ENCODE measurements around the gene SV2C.
A peak's percentile ranks its signal among the peaks of the same experiment; 100 is the strongest.

The SV2C gene

DNA sequence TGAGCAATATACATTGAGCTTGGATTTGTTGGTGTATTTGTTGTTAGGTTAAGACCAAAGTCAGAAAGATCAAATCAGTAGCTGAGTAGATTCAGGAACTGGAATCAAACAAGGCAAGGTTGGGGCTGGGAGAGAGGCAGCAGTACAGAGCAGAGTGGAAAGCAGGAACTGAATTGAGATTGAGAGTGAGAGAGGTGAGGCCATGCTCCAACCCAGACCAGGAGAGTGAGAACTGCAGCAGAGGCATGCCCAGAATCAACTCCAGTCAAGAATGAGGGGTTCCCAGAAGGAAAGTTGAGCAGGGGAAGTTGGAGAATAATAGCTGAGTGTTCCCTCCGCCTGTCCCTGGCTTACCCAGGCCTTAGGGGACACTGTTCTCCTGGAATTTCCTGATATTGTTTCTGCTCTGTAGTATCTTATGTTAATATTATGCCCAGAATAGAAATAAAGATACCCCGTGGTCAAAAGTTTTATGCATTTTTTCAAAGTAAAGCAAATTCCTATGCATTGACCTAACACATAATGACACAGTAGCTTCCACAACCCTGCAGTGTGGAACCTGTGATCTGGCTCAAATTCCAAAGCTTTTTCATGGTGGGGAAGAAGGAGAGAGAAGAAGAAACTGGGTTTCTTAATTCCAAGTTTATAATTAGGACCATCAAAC is 82.7 kb downstream of the SV2C start:
- no peak for DNase-seq

DNA sequence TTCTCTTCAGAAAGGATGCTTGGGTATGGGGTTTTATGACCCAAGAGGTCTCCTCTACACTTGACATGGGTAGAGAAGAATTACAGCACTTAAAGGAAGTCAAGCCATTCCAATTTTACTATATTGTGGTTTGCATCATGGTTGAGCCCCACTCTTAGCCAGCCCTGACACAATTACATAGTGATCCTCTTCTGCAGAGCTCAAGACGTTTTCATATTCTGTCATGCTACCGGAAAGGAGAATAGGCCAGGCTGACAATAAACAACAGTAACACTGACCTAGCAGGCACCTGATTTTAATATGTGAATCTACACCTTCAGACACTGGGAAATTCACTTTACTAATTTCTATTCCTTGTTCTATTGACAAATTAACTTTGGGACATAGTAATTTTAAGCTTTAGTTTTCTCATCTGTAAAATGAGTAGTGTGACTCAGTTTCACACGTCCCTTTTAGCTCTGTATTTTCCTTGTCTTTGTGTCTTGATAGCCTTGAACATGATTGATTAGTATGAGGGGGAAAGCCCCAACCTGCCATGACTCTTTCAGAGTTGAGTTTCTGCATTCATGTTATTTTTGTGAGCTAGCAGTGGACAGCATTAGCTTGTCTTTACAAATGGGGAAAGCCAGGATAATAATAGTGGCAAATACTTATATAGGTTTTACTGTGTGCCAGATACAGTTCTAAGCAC is 83.8 kb downstream of the SV2C start:
- DNase-seq, result no peak

DNA sequence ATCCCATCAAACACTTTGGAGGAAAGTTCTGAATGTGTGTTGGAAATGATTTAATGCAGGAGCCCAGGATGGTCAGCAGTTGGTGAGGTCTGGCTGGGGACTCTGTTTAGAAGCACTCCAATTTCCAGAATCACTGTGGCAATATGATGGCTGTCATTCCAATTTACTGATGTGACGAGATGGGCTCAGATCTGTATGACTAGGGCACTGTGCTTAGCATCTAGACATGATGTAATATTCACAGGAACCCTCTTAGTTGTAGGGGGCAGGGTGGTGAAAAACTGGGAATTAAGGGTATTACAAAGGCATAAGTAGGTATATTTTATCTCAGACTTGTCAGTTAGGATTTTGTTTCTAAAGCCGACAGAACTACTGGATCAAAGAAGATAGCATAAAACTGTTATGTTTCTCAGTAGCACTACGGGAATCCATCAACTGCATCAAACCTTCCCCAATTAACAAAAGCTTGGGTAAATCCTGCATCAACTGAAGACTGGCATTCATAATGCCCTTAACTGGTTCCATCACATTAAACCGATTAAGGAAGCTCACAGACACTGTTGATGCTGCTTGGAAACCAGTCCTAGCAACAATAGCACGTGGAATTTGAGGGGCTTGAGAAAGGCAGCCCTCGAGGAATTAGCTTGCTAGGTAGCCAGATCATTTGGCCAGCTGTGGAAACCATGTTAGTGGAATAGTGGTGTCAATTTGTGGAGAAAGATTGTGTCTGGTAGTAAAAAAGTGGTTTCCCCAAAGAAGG is 86.1 kb downstream of the SV2C start:
- no peak for DNase-seq

DNA sequence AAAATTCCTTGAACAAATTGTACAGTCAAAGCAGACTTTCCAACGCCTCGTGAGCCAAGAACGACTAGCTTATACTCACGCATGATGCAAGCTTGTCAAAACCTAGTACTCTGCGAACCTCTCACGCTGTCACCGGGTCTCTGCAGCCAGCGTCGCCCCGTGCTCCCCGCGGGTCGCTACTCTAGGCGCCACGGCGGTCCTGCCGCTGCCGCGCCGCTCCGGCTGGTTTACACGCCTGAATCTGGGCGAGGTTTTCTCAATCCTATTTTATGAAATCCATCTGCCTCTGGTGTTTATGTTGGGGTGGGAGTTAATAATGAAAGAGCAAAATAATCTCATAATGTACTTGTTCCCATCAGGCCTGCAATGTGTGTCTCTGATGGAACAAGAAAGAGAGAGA is 90.9 kb downstream of the SV2C start:
- no peak for DNase-seq

DNA sequence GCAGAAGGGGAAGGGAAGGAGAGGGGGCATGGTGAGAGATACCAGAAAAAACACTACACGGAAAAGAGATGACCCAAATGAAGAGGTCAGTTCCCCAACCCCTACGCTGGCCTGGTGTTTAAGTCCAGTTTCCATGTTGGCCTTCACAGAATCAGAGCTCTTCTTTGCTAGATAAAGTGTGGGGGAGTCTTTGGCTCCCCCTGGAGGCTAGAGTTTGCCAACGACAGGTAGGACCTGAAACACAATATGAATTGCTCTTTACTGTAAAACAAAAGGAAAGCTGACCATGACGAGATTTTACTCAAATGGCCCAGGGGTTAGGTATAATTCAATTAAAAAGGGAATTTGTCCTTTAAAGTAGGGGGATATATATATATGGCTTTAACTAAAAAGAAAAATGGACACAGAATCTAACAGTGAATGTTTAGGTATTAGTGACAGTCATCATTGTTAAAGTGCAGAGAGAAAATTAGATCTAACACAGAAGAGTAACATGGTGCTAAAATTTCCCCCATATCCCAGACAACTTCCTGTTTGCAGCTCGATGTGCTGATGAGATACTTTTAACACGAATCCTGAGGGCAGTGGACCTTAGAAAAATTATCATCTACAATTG is 92.0 kb downstream of the SV2C start:
- peak; percentile 44 for DNase-seq

DNA sequence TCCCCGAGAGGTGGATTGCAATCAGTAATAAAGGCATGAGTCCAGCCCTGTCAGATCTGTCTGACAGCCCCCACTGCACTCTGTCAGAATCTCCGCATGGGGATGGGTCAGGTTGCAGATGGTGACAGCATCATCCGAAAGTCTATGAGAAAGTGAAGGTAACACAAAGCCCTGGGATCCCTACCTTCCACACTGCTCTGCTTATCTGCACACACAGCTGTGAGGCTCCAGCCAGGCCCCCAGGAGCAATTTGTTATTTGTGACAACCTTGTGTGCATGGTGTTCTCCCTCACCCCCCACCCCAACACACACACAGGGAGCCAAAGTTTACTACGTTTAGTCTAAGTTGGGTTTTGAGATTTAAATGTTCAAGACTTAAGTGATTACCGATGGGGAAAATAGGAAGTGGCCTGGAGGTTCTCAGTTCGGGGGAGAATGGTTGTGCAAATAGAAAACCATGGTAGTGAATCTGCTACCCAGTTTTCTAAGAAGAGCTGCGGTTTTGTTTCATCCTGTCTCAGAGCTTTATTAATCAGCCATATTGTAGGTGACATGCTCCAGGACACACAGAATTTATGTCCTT is 92.7 kb downstream of the SV2C start:
- no peak for DNase-seq

DNA sequence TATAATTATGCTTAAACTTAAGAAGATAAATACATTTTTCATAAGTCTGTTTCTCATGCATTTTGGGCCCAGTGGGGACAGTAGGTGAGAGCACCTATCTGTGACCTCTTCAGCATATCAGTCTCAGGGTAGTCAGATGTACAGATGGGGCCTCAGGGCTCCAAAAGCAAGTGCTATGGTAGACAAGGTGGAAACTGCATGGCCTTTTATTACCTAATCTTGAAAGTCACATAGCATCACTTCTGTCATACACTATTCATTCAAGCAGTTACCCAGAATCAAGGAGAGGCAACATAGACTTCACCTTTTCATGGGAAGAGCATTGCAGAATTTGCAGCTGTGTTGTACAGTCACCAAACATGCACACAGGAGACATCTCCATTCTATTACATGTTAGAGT is 94.8 kb downstream of the SV2C start:
- no peak for DNase-seq

DNA sequence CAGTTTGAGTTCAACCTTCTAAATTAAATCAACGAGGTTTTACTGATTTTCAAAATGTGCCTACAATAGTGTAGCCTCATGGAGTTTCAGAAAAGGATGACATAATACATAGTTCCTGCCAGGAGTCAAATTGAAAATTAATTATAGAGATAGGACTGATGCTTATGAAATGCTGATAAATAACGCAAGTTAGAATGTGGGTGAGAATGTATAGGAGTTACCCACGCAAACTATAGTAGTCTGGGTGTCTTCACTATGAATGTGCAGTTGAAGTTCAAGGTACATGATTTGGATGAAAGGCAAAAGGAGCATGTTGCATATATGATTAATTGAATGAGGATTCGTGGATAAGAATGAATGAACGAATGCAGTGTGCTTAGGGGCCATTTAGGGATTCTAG is 95.7 kb downstream of the SV2C start:
- DNase-seq, result no peak

DNA sequence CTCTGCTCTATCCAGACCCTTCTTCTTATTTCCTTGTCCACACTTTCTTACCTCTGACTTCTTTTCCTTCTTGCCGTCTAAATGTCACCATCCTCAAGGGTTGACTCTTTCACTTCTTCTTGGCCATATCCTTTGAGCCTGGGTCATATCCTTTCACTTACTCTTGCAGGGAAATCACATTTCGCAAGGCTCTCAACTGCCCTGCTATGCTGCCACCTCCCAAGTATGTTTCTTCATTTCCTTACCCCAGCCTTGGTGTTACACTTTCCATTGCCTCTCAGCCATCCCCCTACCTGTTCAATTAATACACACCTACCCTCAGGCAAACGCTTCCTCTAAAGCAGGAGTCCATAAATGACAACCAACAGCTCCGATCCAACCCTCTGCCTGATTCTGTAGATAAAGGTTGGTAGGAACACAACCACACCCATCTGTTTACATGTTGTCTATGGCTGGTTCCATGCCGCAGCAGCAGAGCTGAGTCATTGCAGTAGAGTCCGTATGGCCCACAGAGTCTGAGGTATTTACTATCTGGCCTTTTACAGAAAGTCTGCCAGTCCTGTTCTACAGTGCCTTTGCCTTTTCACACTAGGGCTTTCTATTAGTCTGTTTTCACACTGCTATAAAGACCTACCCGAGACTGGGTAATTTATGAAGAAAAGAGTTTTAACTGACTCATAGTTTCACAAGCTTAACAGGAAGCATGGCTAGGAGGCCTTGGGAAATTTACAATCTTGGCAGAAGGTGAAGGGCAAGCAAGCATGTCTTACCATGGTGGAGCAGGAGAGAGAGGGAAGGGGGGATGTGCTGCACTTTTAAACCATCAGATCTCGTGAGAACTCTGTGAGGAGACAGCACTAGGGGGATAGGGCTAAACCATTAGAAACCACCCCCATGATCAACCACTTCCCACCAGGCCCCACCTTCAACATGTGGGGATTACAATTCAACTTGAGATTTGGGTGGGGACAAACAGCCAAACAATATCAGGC is 97.9 kb downstream of the SV2C start:
- no peak for DNase-seq

DNA sequence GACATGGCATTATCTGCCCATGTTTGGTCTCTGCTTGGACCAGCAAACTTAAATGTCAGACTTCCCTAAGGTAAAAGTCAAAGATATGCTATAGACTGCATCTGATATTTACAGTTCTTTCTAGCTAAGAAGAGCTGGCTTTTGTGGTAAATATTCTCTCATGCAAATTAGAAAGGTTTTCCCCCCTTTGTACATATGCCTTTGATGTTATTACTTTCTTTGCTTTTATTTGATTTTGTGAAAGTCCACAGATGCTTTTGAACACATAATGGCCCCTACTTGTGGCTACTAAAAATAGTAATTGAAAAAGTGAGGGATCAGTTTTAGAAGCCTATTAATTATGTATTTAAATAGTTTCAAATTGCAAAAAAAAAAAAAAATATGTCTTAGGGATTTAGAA is 104.2 kb downstream of the SV2C start:
- DNase-seq, result no peak

DNA sequence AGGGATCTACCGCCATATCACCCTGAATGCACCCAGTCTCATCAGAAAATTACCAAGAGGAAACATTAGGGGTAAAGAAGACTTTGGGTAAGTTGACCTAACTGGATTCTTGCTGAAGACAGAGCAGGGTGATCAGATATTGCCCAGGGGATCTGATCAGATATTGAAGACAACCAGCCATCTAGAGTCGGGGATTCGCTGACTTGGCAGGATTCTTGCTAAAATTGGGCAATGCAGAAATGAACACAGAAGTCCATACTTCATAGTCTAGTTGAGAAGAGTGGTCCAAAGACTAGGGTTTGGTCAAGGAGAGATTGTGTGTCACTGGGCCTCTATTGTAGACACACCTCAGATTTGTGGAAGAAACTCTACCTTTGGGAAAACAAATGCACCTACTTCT is 107.2 kb downstream of the SV2C start:
- no peak for DNase-seq

DNA sequence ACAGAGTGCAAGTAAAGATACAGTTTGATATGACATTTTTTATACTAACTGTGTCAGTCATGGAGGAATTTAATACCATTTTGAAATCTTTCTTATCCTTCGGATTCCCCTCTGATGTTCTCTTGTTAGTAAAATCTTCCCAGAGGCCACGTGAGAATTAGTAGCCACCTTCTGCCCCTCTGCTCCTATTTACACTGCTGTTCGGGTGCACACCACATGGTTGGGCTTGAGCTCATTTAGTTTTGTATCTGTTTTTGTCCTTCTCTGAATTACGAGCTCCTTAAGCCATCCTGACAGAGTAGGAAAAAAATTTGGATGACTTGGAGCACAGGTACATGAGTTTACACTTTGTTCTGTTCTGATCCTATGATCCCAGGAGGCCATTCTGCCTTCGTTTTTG is 109.7 kb downstream of the SV2C start:
- DNase-seq, result no peak

DNA sequence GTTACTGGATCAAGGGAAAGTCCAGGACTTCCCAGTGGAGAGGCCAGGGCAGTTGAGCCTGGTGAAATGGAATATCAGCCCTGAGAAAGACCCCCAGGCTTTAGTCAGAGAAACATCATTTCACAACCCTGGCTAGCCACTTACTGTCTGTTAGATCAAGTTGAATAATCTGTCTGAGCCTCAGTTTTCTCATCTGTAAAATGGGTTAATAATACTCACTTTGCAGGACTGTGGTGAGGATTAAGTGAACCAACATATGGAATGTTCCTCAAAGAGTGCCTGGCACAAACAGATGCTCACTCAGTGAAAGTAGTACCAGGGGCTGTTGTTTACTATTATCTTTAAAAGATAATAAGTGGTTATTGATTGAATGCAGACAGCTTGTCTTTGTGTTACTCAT is 110.5 kb downstream of the SV2C start:
- no peak for DNase-seq

DNA sequence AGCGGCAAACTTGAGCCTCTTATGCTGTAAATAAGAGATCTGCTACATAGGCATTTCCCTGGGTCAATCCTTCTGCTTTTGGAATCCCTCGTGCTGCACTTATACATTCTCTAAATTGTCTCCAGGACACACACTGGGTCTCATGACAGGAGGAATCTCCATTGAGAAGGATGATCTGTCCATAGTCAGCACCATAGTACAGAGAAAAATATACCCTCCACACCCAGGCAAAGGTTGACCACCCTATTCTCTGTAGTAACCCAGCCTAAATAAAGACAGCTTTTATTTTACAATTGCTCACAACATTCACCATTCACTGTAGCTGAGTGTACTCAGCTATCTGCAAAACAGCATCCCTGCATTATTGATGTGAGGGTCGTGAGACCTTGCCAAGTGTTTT is 111.2 kb downstream of the SV2C start:
- DNase-seq, result no peak

DNA sequence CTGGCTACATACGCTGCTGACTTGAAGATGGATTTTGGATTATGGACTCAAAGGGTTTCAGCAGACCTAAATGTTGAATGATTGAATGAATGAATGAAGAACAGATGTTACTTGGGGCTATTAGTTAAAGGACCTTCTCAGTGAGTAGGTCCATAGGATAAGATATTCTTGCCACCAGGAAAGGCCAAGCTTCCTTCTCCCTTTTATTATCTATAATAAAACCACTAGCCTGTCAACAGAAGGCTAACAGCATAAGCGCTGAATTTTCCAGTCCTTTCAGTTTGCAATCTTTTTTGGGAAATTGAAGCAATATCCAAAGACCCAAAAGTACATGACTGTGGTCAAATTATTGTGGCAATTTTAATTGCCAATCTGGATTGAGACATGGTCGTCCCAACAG is 113.3 kb downstream of the SV2C start:
- DNase-seq, result no peak

DNA sequence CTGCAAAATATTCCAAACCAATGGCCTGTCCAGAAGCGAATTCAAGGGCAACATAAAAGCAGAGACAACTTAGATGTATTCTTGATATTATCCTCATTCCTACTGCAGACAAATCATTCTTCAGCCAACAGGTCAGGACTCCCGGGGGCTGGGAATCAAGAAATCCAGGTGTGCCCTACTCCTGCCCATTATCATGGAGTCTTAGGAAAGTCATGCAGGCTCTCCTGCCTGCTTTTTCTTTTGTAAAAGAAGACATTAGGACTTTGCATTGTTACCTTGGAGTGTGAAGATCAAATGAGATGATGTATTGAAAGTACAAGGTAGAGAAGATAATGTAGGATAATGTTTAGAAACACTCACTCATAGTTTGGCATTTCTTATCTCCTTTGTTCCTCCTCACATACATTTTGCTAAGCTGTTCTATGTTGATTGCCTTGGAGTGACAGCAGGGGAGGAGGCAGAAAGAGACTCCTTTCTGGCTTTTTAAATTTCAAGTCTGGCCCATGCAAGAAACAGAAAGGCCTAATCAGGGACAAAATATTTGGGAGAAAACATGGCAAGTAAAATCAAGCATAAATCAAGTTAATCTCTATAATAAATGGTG is 113.8 kb downstream of the SV2C start:
- no peak for DNase-seq

DNA sequence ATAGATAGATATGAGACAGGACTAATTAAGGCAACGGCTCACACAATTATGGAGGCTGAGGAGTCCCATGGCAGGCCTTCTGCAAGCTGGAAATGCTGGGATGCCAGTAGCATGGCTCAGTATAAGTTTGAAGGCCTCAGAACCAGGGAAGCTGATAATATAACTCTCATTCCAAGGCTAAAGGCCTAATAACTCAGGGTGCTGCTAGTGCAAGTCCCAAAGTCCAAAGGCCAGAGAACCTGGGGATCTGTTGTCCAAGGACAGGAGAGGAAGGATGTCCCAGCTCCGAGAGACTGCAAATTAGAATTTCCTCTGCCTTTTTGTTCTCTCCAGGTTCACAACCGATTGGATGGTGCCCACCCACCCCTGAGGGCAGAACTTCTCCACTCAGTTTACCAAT is 114.5 kb downstream of the SV2C start:
- no peak for DNase-seq

DNA sequence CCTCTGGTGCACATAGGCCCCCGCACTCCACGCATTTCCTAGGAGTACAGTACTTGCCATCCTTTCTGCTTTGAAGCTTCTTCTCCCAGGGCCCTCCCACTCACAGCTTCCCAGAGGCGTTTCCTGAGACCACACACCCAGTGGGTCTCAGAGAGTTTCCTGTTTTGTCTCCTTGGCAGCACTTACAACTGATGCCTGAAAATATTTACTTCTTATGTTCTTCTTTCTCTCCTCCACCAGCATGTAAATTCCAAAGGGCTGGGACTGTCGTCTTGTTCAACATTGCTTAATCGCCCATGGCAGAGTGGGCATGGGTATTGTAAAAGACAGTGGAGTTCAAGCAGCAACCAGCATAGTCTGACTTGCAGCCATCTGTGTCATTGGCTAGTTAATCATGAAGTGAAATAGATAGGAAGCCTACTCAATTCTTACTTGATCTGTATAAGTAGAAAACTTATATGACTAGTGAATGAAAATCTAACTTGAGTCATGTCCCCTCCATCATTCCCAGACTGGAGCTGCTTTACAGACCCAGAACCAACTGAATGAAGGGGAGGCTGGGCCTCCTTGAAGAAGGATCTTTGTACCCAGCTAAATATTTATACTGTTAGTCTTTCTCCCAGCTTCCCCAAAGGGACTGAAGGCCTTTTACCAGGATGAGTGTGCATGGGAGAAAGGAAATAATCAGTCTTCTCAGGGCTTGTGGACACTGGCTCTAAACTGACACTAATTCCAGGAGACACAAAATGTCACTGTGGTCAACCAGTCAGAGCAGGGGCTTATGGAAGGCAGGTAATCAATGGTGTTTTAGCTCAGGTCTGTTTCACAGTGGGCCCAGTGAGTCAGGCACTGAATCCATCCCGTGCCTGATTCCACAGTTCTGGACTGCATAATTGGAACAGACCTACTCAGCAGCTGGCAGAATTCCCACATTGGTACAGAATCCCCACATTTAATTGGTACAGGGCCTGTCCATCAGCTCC is 116.4 kb downstream of the SV2C start:
- peak; percentile 22 for DNase-seq

DNA sequence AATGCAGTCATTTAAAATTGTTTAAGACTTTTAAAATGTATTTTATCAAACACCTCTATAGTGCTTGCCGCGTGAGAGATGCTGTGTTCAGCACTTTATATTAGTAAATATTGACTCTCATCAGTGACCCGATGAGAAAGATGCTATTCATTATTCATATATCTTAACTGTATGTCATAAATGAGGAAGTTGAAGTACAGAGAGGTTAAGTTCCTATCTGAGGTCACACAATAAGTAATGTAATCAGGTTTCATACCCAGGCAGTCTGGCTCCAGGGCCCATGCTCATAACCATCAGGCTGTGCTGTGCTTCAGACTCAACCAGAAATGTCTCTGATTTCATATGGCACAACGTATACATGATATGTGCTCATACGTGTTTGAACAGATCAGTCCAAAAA is 119.0 kb downstream of the SV2C start:
- no peak for DNase-seq

DNA sequence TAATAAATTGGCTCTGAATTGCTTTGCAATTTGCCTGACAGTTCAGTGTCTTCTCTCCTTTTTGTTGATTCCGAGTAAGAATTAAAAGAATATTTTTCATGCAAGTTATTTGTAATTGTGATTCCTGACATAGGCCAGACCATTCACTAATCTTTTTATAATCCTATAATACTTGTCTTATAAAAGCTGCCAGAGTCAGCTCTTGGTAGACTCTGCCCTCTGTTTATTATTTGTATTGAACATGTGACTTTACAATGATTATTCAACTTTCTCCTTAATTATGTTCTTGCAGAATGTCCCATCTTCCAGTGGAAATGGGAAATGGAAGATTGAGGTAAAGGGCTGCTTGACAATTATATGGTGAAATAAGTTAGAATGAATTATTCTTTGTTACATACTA is 121.0 kb downstream of the SV2C start:
- DNase-seq, result no peak

Measured in femur (tissue), 1 donor.